Measurements from ENCODE around the gene PDLIM4. TPM values are rescaled to one million over a fixed set of nuclear protein-coding genes. Genes with fewer than 3 reads are reported as not detected.

PDLIM4 gene
- total and polyA plus RNA-seq, 3 donors from 2014 or later: 11.8 to 20.5 (median 18.5) TPM

DNA sequence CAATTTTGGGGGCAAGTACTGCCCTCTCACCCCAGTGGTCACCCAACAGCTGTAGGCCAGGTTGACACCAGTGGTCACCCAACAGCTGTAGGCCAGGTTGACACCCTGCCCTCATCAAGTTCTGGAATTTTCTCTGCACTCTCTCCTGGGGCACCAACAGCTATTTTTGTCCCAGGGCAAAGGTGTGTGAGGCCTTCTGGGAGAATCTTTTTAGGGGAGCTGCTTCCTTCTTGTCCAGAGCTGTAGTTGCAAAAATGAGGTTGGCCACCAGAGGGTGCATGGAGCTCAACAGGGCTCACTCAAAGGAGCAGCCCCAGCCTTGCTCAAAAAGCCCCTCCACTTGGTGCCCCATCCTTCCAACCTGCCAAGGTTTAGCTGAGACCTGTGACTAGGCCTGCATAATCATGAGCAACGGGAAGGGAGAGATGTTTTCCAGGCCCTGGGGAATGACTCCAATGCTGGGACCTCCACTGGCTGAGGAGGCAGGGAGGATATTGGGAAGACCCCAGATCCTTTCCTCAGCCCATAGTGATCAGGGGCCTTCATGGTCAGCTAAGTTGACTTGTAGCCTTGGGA, 19.2 kb upstream of the PDLIM4 start:
- TF ChIP-seq, protein P1, sequence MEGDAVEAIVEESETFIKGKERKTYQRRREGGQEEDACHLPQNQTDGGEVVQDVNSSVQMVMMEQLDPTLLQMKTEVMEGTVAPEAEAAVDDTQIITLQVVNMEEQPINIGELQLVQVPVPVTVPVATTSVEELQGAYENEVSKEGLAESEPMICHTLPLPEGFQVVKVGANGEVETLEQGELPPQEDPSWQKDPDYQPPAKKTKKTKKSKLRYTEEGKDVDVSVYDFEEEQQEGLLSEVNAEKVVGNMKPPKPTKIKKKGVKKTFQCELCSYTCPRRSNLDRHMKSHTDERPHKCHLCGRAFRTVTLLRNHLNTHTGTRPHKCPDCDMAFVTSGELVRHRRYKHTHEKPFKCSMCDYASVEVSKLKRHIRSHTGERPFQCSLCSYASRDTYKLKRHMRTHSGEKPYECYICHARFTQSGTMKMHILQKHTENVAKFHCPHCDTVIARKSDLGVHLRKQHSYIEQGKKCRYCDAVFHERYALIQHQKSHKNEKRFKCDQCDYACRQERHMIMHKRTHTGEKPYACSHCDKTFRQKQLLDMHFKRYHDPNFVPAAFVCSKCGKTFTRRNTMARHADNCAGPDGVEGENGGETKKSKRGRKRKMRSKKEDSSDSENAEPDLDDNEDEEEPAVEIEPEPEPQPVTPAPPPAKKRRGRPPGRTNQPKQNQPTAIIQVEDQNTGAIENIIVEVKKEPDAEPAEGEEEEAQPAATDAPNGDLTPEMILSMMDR (IDR thresholded peaks at IDR 0.05): peak; percentile 44 to 85 (median 80)
- TF ChIP-seq POLR2A (IDR thresholded peaks at IDR 0.05): no peak
- Histone ChIP-seq H3K4me1 (no peaks in the 10 kb centered on the region), H3K27me3 (no peaks in the 10 kb centered on the region), H3K36me3 (ENCODE audit: low read depth, missing control alignments) (no peaks in the 10 kb centered on the region), H3K27ac (no peak overlapping the region), H3K4me3 (no peak overlapping the region), H3K9me3 (no peaks in the 10 kb centered on the region)
- intact Hi-C loops (cut with DNase I; ENCODE audit: low total_unique reads): no loop called here
- peak; percentile 88 for DNase-seq
- 43 to 50% methylated on average over 1 of the region's 1 CpG for WGBS, 2 donors

DNA sequence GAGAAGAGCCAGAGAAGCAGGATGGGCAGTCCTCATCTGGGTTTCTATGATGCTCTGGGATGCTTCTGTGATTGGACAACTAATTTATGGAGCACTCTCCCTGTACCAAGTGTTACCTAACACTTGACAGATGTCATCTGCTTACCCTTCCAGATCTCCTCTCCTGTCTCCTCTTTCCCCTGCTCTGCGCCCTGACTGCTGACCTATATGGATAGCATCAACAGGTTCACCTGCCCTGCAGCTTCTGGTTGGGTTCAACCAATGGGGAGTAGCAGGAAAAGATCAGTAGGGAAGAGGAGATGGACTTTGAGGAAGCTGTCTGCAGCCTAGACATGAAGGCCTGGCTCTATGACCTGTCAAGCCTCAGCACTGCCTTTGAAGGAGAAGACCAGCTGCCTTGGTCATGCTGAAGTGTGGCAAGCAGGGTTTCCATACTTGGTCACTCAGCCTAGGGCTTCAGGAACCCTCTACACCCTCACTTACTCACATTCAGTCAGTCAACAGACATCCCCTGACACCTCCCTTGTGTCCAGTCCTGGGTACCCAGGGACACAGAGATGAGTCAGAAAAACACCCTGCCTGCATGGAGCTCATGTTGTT, 18.5 kb upstream of the PDLIM4 start:
- H3K4me3 ChIP-seq: no peak overlapping the region
- no peaks in the 10 kb centered on the region for H3K4me1 ChIP-seq
- intact Hi-C loops (cut with DNase I; ENCODE audit: low total_unique reads): no loop called here
- H3K27me3 ChIP-seq: no peaks in the 10 kb centered on the region
- TF ChIP-seq, protein P1 (IDR thresholded peaks at IDR 0.05): no peak
- TF ChIP-seq POLR2A (IDR thresholded peaks at IDR 0.05): no peak
- no peaks in the 10 kb centered on the region for H3K36me3 ChIP-seq (ENCODE audit: low read depth, missing control alignments)
- H3K9me3 ChIP-seq: no peaks in the 10 kb centered on the region
- no peak for DNase-seq
- 60 to 88% methylated on average over 1 of the region's 1 CpG for WGBS, 2 donors
- no peak overlapping the region for H3K27ac ChIP-seq

DNA sequence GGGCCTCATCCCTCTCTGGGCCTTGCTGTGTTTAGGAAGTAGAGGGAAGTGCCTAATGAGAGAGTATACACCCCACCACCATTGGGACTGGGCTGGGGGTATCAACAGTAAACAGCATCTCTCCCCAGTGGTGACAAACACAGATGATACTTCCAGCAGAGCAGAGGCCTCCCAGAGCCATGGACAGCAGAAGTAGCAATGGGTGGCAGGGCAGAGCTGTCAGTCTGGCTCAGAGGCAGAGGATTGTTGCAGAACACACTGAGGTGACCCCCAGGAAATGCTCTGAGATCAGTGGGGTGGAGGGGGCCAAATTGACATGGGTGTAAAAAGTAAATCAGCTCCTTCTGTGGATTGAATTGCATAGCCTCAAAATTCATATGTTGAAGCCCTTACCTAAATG, 17.7 kb upstream of the PDLIM4 start:
- no peaks in the 10 kb centered on the region for H3K27me3 ChIP-seq
- intact Hi-C loops (cut with DNase I; ENCODE audit: low total_unique reads): no loop called here
- no peak overlapping the region for H3K4me3 ChIP-seq
- no peaks in the 10 kb centered on the region for H3K4me1 ChIP-seq
- no peaks in the 10 kb centered on the region for H3K9me3 ChIP-seq
- no peak overlapping the region for H3K27ac ChIP-seq
- no peaks in the 10 kb centered on the region for H3K36me3 ChIP-seq (ENCODE audit: low read depth, missing control alignments)
- TF ChIP-seq POLR2A (IDR thresholded peaks at IDR 0.05): no peak
- TF ChIP-seq, protein P1 (IDR thresholded peaks at IDR 0.05): no peak
- DNase-seq: no peak

DNA sequence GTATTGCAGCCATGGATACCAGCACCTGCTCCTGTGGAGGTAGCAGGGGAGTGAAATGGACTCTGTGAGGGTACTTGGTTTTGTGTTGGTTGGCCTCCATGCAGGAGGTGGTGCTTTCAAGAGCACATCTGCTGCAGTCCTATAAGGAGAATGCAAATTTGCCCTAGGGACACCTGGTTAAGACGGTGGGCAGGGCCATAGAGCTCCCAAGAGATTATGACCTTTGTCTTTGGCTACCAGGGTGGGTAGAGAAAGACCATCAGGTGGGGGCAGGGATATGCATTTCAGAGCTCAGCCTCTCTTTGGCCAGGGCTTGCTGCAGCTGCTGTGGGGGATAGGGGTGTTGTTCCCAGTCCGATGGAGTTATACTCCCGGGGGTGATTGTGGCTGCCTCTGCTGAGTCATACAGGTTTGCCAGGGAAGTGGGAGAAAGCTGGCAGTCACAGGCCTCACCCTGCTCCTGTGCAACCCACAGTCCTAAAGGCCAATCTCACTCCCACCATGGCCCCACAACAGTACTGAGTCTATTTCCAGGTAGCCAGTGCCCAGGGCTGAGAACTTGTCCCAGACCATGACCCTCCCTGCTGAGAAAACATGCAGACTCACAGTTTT, 14.0 kb upstream of the PDLIM4 start:
- DNase-seq: no peak
- 84 to 96% methylated on average over 3 of the region's 3 CpGs for WGBS, 2 donors

More for the DNA sequence above, 14.0 kb upstream of the PDLIM4 start:
- intact Hi-C loops (cut with DNase I; ENCODE audit: low total_unique reads): no loop called here
- no peak overlapping the region for H3K4me3 ChIP-seq
- no peak for TF ChIP-seq POLR2A (IDR thresholded peaks at IDR 0.05)
- TF ChIP-seq, protein P1 (IDR thresholded peaks at IDR 0.05): no peak
- no peaks in the 10 kb centered on the region for H3K36me3 ChIP-seq (ENCODE audit: low read depth, missing control alignments)
- no peaks in the 10 kb centered on the region for H3K27me3 ChIP-seq
- no peak overlapping the region for H3K27ac ChIP-seq
- H3K9me3 ChIP-seq: no peaks in the 10 kb centered on the region
- H3K4me1 ChIP-seq: no peaks in the 10 kb centered on the region

Data from testis (tissue), 3 donors.